HG03354 (cell line): ENCODE measurements around the gene C12orf57.

ENCODE experiments used
- ATAC-seq: cut with Tn5 transposase; IDR thresholded peaks from one replicate; pipeline ENCODE4 v1.9.1; 2021; ENCODE audit warnings: mild to moderate bottlenecking; ENCODE audit not compliant: unreplicated experiment, poor library complexity, severe bottlenecking

The C12orf57 gene

DNA sequence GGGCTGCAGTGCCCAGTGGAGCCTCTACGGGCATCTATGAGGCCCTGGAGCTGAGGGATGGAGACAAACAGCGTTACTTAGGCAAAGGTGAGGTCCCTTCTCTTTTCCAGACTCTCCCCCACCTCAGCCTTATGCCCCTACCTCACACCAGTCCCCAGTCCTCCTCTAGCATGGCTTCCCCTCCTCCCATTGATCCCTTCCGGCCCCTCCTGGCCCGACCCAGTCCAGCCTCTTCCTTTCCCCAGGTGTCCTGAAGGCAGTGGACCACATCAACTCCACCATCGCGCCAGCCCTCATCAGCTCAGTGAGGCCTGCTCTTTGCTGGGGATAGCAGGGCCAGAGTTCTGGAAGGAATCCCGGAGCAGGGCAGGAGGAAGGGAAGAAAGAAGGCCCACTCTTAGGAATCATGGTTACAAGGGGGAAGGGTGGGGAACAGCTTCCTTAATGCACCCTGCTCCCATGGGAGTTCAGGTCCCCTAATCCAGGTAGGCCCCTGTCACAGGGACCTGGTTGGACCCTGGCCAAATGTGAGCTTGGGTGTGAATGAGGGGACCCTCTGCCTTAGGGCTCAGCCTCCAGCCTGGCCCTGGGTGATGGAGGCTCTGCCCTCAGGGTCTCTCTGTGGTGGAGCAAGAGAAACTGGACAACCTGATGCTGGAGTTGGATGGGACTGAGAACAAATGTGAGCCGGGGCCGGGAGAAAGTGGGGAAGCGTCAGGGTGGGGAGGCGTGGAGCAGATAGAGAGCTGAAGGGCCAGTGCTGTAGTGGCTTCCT is 27.2 kb upstream of the C12orf57 start:
- no peak for ATAC-seq

DNA sequence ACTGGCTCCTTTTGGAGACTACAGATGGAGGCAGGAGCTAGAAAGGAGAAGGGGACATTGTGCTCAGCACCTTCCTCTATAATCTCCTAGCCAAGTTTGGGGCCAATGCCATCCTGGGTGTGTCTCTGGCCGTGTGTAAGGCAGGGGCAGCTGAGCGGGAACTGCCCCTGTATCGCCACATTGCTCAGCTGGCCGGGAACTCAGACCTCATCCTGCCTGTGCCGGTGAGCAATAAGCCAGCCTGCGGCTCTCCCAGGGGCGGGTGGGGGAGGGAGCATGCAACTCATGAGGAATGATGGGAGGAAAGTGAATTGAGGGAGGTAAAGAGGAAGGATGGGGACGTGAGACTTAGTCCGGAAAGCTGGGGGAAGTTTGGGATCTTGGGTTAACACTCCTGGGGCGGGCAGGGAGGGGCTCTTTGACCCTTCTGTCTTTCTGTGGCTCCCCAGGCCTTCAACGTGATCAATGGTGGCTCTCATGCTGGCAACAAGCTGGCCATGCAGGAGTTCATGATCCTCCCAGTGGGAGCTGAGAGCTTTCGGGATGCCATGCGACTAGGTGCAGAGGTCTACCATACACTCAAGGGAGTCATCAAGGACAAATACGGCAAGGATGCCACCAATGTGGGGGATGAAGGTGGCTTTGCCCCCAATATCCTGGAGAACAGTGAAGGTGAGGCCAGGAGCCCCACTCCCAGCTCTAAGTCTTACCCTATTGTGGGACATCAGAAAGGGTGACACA is 26.2 kb upstream of the C12orf57 start:
- no peak for ATAC-seq

DNA sequence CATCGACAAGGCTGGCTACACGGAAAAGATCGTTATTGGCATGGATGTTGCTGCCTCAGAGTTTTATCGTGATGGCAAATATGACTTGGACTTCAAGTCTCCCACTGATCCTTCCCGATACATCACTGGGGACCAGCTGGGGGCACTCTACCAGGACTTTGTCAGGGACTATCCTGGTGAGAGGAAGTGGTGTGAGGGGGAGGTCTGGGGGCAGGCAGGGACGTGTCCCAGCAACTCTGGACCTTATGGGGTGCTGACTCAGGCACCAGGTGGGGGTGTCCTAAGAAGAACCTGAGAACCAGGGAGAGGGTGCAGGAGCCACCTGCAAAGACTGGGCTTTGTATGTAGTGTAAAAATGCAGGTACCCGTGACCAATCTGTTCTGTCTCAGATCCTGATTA is 24.2 kb upstream of the C12orf57 start:
- ATAC-seq, result no peak

DNA sequence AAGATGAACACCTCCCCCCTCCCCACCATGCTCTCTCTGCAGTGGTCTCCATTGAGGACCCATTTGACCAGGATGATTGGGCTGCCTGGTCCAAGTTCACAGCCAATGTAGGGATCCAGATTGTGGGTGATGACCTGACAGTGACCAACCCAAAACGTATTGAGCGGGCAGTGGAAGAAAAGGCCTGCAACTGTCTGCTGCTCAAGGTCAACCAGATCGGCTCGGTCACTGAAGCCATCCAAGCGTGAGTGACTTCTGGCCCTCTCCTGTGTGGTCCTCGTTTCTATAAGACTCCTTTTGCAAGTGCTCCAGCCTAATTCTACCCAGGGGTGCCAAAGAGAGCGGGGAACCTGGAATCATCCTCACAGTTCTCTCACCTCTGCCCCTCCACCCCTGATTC is 22.3 kb upstream of the C12orf57 start:
- no peak for ATAC-seq

DNA sequence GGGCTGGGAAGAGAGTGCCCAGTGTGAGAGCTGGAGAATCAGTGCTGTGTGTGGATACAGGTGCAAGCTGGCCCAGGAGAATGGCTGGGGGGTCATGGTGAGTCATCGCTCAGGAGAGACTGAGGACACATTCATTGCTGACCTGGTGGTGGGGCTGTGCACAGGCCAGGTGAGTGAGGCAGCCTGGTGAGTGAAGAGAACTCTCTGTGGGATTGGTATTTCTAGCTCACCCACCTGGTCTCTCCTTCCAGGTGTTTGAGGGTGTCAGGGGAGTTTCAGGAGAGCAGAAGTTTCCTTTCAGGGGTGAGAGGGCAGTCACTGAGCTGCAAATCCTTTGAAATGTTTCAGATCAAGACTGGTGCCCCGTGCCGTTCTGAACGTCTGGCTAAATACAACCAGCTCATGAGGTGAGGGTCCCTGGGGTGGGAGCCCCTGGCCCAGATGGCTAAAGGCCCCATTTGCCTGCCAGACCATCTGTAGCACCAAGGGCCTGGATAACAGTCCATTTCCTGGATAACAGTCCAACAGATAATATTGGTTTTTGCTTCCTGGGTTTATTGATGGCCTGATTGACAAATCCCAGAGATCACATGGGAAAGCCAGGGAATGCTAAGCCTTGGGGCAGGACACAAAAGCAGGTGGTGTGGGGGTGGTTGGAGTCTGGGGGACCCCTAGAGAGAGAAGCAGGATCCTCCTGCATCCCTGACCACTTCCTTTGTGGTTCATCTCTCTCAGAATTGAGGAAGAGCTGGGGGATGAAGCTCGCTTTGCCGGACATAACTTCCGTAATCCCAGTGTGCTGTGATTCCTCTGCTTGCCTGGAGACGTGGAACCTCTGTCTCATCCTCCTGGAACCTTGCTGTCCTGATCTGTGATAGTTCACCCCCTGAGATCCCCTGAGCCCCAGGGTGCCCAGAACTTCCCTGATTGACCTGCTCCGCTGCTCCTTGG is 21.6 kb upstream of the C12orf57 start:
- ATAC-seq, result peak; percentile 37

DNA sequence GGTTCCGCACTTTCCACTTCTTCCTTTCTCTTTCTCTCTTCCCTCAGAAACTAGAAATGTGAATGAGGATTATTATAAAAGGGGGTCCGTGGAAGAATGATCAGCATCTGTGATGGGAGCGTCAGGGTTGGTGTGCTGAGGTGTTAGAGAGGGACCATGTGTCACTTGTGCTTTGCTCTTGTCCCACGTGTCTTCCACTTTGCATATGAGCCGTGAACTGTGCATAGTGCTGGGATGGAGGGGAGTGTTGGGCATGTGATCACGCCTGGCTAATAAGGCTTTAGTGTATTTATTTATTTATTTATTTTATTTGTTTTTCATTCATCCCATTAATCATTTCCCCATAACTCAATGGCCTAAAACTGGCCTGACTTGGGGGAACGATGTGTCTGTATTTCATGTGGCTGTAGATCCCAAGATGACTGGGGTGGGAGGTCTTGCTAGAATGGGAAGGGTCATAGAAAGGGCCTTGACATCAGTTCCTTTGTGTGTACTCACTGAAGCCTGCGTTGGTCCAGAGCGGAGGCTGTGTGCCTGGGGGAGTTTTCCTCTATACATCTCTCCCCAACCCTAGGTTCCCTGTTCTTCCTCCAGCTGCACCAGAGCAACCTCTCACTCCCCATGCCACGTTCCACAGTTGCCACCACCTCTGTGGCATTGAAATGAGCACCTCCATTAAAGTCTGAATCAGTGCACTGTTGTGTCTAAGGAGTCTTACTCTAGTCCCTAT is 20.7 kb upstream of the C12orf57 start:
- no peak for ATAC-seq

DNA sequence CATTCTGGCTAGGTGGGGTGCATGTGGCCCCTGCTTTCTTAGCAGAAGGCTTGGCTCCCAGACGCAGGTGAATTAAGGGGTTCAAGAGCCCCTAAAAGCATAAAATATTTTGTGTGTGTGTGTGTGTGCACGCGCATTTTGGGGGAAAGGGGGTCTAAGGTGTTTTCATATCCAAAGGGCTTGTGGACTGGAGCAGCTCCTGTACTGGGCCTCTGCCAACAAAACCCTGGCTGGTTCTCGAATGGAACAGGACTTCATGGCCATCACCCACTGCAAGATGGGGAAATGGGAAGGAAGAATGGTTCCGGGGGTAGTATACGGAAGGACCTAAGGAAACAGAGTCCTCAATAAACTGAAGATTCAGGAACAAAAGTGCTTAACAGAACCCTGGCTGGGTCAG is 20.0 kb upstream of the C12orf57 start:
- peak; percentile 6 for ATAC-seq

DNA sequence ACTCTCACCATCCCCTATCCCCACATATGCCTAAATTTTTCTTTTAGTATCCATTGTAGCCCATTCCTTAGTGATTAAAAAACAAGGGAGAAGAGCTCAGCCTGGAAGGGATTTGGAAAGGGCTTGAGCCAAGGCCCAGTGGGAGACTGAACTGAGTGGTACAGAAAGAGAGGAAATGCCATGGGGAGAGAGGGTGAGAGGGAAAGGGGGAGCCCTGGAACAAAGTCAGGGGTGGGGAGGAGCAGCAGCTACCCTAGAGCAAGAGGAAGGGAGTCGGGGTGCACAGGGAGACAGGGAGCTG is 18.6 kb upstream of the C12orf57 start:
- no peak for ATAC-seq

DNA sequence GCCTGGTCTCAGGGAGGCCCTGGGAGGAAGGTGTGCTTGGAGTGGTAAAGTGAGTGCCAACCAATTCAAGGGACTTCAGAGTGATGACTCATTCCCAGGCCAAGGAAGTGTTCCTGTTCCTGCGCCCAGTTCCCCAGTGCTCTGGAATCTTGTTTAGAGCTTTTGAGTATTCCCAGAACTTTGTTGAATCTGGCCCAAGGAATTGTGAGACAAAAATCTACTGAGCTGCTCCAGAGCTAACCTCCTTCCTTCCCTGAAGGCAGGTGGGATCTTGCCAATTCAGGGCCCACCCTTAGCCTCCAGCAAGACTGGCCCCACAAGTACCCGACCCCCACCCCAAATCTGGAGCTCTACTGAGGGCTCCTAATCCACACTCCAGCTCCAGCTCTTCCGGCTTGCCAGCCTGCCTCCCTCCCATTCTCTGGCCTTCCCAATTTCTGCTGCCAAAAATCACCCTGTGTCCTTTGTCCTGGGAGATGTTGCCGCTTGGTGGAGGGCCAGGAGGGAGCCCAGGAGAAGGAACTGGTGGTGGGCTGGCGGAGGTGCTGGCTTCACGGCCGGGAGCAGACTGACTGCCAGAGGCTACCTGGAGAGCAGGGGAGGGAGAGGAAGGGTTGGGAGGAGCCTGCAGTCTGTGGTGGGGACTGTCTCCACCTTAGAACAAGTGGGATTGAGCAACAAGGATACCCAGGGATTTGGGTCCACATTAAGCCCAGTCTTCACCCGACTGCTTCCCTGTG is 18.1 kb upstream of the C12orf57 start:
- no peak for ATAC-seq

DNA sequence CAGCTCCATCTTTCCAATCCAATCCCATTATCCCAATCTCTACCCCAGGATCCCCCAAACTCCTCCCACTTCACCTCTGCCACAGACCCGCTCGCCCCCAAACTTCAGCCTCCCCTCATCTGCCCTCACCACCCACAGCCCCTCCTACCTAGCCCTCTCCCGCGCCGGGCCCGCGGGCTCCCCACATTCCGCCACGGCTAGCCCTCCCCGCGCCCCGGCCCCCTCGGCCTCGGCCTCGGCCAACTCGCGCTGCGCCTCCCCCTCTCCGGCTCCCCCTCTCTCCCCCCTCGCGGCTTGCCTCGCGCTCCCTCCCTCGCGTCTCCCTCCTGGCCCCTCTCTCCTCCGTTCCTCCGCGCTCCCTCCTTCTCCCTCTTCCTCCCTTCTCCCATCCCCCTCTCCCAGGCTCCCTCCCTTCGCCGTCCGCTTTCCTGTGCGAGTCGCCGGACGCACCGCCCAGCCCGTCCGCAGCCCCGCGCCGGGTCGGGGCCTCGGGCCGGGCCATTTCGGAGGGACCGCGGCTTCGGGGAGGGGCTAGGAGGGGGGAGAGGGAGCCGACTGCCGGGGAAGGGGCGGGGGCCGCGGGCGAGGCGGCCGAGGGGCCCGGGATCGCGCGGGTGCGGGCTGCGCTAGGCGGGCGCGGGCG is 16.3 kb upstream of the C12orf57 start, which contains the start of gene ATN1:
Gene ATN1, plus strand, starts transcription at position 581 of the 643 bp plus-strand sequence. CDS start 6,043 bp downstream, outside the sequence.
- no peak for ATAC-seq

DNA sequence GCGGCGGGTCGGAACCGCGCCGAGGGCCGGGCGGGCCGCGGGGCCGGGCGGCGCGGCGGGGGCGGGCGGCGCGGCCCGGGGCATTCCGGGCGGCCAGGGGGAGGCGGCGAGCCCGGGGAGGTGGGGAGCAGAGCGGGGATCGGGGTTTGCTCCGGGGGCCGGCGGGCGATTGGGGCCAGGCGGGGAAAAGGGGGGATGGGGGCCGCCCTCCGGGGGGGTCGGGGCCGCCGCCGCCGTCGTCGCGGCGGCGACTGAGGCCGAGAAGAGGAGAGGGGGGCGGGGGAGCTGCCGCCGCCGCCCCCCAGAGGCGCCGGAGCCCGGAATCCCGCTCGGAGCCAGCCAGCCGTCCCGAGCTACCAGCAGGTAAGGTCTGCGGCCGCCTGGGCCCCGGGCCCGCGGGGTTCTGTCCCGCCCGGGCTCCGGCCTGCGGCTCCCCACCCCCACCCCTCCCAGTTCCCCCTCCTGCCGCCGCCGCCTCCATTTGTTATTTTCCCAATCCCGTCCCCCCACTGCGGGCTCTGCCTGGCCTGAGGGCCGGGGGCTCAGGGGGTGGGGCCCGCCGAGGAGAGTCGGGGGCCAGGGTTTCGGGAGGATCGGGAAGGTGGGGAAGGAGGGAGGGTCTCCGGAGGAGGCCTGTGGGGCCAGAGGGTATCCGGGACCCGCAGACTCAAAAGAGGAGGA is 15.7 kb upstream of the C12orf57 start:
- no peak for ATAC-seq

DNA sequence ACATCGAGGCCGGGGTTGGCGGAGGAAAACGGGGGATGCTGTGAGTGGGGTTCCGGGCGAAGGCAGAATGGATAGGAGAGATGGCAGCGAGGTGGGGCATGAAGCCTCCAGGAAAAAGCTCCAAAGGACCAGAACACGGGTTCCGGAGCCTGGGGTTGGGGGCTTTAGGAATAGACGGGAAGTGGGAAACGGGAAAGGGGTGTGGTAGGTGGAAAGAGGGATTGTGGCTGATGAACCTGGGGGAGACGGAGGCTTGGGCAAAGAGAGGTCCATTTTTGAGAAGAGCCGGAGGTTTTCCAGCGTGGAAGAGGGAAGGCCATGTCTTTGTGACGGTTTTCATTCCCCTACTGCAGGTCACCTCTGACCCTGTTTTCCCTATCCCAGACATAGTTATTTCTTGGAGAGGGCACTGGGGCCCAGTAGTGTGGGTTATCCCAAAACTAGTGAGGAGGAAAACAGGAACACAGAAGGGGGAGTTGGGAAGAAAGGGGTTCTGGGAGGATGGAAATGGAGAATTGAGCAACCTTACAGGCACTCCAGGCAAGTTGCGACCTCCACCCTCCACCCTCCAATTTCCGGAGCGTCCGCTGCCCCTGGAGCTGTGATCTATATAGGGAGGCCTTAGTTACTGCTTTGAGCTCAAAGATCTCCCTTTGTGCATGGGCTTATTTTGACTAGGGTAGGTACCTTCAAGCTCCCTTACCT is 15.0 kb upstream of the C12orf57 start:
- ATAC-seq, result no peak

DNA sequence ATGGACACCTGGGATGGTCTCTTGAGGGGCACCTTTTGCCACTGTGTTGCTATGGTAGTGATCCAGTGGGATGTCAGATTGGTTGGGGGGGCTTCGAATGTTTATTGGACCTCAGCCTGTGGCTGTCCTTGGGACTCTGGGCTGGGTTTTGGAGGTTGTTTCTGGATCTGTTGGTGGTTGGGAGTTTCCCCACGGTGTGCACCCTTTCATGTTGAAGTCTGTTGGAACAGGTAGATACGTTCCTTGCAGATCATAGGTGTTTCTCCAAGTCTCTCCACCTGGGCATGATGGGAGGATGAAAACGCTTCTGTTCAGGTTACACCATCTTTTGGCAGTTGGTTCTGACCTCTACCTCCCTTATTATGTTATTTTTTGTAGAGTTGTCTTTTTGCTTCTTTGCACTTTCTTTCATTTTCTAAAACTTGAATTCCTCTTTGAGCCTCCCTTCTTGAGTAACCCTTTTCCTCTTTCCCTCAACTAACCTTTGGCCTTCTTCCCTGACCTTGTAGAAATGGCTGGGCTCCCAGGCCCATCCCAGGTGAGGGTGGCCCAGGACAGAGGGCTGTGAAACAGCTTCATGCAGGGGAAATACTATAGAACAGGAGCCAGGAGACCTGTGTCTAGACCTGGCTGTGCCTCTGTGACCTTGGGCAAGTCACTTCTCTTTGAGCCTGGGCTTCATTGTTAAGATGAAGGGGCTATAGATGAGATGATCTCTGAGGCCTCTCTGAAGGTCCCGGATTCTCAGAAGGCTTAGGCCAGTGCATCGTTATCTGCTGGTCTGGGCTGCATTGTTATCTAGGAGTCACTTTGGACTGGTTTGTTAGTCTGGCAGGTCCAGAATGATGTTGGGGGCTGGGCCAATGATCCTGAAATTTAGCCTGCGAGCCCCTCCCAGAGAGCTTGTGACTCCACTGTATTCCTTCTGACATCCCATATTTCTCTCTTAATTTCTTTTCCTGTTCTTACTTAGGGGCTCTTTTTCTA is 14.1 kb upstream of the C12orf57 start:
- ATAC-seq, result no peak

DNA sequence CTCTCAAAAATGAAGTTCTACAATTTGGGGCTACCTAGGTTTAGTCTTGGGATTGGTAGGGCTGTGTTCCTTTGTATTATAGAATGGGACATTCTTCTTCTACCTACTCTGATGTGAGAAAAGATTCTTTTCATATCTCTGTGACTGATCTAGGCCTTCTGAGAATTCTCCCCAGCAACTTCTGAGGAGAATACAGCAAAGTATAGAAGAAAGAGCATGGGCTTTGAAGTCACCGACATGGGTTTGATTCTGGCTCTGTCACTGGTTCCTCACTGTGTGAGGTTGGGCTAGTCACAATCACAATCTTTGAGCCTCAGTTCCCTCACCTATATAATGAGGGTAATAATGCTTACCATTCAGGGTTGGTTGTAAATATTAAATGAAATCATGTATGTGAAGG is 11.1 kb upstream of the C12orf57 start:
- ATAC-seq, result no peak

DNA sequence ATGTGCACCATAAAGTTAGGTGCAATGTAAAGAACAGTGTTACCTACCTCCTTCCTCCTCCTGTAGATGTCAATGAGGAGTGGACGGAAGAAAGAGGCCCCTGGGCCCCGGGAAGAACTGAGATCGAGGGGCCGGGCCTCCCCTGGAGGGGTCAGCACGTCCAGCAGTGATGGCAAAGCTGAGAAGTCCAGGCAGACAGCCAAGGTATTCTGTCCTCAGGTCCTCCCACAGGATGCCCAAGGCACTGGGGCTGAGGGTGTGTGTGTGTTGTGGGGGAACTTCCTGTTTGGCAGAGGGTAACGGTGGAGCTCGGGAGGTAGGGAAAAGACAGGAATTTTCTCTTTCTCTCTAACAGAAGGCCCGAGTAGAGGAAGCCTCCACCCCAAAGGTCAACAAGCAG is 9.7 kb upstream of the C12orf57 start:
- ATAC-seq, result no peak
